Measurements from ENCODE around the gene FZR1. TPM values are rescaled to one million over a fixed set of nuclear protein-coding genes. Genes with fewer than 3 reads are reported as not detected.

Gene FZR1
- total RNA-seq, 1 donor from 2014 or later, result 16.4 TPM

GRCh38 chr19:3497757-3498520 is 8.2 kb upstream of the FZR1 start:
- no peaks in the 10 kb centered on the region for H3F3A ChIP-seq (ENCODE audit: low read depth)
- H2AFZ ChIP-seq (replicated peaks), result no peak overlapping the region
- peaks cover 6% of the 10 kb centered on the region for H3K4me1 ChIP-seq
- H3K36me3 ChIP-seq, result no peaks in the 10 kb centered on the region
- Mint-ChIP-seq H3K4me1 (peaks cover 13% of the 10 kb centered on the region), H3K27me3 (ENCODE audit: insufficient read depth, low read depth) (no peaks in the 10 kb centered on the region), H3K9me3 (no peaks in the 10 kb centered on the region), H3K36me3 (peaks cover 12% of the 10 kb centered on the region), H3K4me3 (no peak overlapping the region), H3K27ac (no peak overlapping the region)
- no peak for TF ChIP-seq CTCF (IDR thresholded peaks at IDR 0.05)
- TF ChIP-seq EZH2 (IDR thresholded peaks at IDR 0.05), result no peak
- TF ChIP-seq EZH2phosphoT487 (IDR thresholded peaks at IDR 0.05), result no peak
- H4K20me1 ChIP-seq (ENCODE audit: low read depth), result no peaks in the 10 kb centered on the region
- H3K9me3 ChIP-seq (ENCODE audit: low read depth), result no peaks in the 10 kb centered on the region
- peaks cover 27% of the 10 kb centered on the region for H3K79me2 ChIP-seq (ENCODE audit: low read depth)
- H3K27ac ChIP-seq, result no peak overlapping the region
- no peak overlapping the region for H3K4me2 ChIP-seq
- DNase-seq (ENCODE audit: low spot score), result no peak
- no peak overlapping the region for H3K9ac ChIP-seq
- H3K4me3 ChIP-seq, result no peak overlapping the region
- no peaks in the 10 kb centered on the region for H3K27me3 ChIP-seq

DNA sequence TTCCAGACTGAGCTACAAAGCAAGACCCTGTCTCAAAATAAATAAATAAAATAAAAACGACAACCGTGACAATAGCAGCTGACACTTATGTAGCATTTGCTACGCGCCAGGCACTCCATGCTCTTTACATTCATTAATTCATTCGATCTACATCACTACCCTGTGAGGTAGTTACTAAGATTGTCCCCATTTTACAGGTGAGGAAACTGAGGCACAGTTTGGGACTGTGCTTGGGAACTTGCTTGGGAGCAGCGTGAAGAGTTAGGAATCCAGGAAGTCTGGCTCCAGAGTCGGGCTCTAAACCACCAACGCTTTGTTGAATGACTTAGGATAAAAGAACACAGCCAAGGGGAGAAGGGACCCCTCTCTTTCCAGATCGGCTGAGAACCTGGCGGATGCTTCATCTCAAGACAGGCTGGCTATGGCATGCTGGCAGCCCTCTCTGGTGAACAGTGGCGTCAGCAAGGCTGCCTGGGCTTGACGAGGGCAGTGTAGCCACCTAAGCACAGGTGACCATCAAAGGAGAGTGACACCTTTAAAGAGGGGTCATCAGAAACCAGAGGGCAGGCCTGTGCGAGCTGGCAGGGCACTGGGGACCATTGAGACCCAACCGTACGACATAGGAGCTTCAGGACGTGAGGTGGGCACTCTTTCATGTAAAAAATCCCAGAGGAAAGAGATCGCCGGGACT is 6.2 kb upstream of the FZR1 start:
- Histone ChIP-seq H3K27me3 (no peaks in the 10 kb centered on the region), H2AFZ (replicated peaks) (peak overlapping the region; percentile 99), H4K20me1 (ENCODE audit: low read depth) (no peaks in the 10 kb centered on the region), H3K27ac (peak overlapping the region; percentile 98), H3K4me3 (peak overlapping the region; percentile 83), H3K9ac (peak overlapping the region; percentile 98), H3K4me2 (peak overlapping the region; percentile 85), H3K9me3 (ENCODE audit: low read depth) (no peaks in the 10 kb centered on the region), H3K79me2 (ENCODE audit: low read depth) (peaks cover 27% of the 10 kb centered on the region), H3K4me1 (peaks cover 9% of the 10 kb centered on the region), H3F3A (ENCODE audit: low read depth) (peaks cover 3% of the 10 kb centered on the region), H3K36me3 (no peaks in the 10 kb centered on the region)
- TF ChIP-seq CTCF (IDR thresholded peaks at IDR 0.05) (no peak), EZH2 (IDR thresholded peaks at IDR 0.05) (no peak), EZH2phosphoT487 (IDR thresholded peaks at IDR 0.05) (no peak)
- no peak for DNase-seq (ENCODE audit: low spot score)
- Mint-ChIP-seq H3K9me3 (no peaks in the 10 kb centered on the region), H3K27me3 (ENCODE audit: insufficient read depth, low read depth) (peaks cover 2% of the 10 kb centered on the region), H3K36me3 (peaks cover 8% of the 10 kb centered on the region), H3K27ac (peak overlapping the region; percentile 92), H3K4me3 (peak overlapping the region; percentile 93), H3K4me1 (peaks cover 21% of the 10 kb centered on the region)

GRCh38 chr19:3500429-3501101 is 5.5 kb upstream of the FZR1 start, which contains the start of gene DOHH:
TSS of gene DOHH (minus strand) at chr19:3500674. CDS start at chr19:3496814, 3,860 bp downstream.
- H4K20me1 ChIP-seq (ENCODE audit: low read depth), result no peaks in the 10 kb centered on the region
- H3K27ac ChIP-seq, result peak within 1 kb of the TSS; percentile 98
- H3K27ac Mint-ChIP-seq, result peak within 1 kb of the TSS; percentile 92
- H3K36me3 Mint-ChIP-seq, result peaks cover 5% of the 10 kb centered on the region
- peak within 1 kb of the TSS; percentile 98 for H3K9ac ChIP-seq
- H3F3A ChIP-seq (ENCODE audit: low read depth), result peaks cover 5% of the 10 kb centered on the region
- peak within 1 kb of the TSS; percentile 99 for H2AFZ ChIP-seq (replicated peaks)
- no peaks in the 10 kb centered on the region for H3K27me3 ChIP-seq
- H3K9me3 ChIP-seq (ENCODE audit: low read depth), result no peaks in the 10 kb centered on the region
- H3K4me1 Mint-ChIP-seq, result peaks cover 23% of the 10 kb centered on the region
- H3K4me2 ChIP-seq, result peak within 1 kb of the TSS; percentile 85
- TF ChIP-seq EZH2phosphoT487 (IDR thresholded peaks at IDR 0.05), result no peak
- TF ChIP-seq EZH2 (IDR thresholded peaks at IDR 0.05), result no peak
- TF ChIP-seq CTCF (IDR thresholded peaks at IDR 0.05), result no peak
- H3K4me1 ChIP-seq, result peaks cover 10% of the 10 kb centered on the region
- peak; percentile 96 for DNase-seq (ENCODE audit: low spot score)
- peaks cover 2% of the 10 kb centered on the region for H3K27me3 Mint-ChIP-seq (ENCODE audit: insufficient read depth, low read depth)
- H3K79me2 ChIP-seq (ENCODE audit: low read depth), result peaks cover 27% of the 10 kb centered on the region
- peak within 1 kb of the TSS; percentile 93 for H3K4me3 Mint-ChIP-seq
- H3K4me3 ChIP-seq, result peak within 1 kb of the TSS; percentile 83
- no peaks in the 10 kb centered on the region for H3K9me3 Mint-ChIP-seq
- no peaks in the 10 kb centered on the region for H3K36me3 ChIP-seq
